ENCODE data around the gene RFX8.

GRCh38 chr2:101429453-101429852 is 45.5 kb downstream of the RFX8 start:
- TF ChIP-seq CTCF (IDR thresholded peaks at IDR 0.05): no peak
- TF ChIP-seq POLR2A (IDR thresholded peaks at IDR 0.05): no peak

Measured in transverse colon (tissue), 3 donors.